Stimulated activated naive CD4-positive, alpha-beta T cell (primary cell): Measurements from ENCODE around the gene DCC.

ENCODE experiments used
- DNase-seq, 6 experiments: peaks; one replicate each; lab custom pipeline; 2025; lab: John Stamatoyannopoulos, UW

The DCC gene

GRCh38 chr18:52339891-52340371 is at the start of gene DCC:
DCC (plus strand) TSS chr18:52340197; CDS start chr18:52340788, 591 bp downstream.
- no peak for DNase-seq

GRCh38 chr18:52310651-52311050 is 29.3 kb upstream of the DCC start:
- no peak for DNase-seq

GRCh38 chr18:52311331-52311730 is 28.7 kb upstream of the DCC start:
- no peak for DNase-seq

- no peak for DNase-seq
Observed at GRCh38 chr18:52312346-52312745, 27.7 kb upstream of the DCC start.

GRCh38 chr18:52313213-52313612 is 26.8 kb upstream of the DCC start:
- DNase-seq: no peak

GRCh38 chr18:52319424-52319983 is 20.5 kb upstream of the DCC start:
- DNase-seq: no peak

- DNase-seq: no peak
Observed at GRCh38 chr18:52322307-52322706, 17.7 kb upstream of the DCC start.

- DNase-seq: no peak
Observed at GRCh38 chr18:52323802-52324201, 16.2 kb upstream of the DCC start.

GRCh38 chr18:52325997-52326396 is 14.0 kb upstream of the DCC start:
- DNase-seq: no peak

- DNase-seq: no peak
Observed at GRCh38 chr18:52333860-52334259, 6.1 kb upstream of the DCC start.

- DNase-seq: no peak
Observed at GRCh38 chr18:52334307-52334706, 5.7 kb upstream of the DCC start.

- no peak for DNase-seq
Observed at GRCh38 chr18:52334896-52335295, 5.1 kb upstream of the DCC start.

- DNase-seq: no peak
Observed at GRCh38 chr18:52337276-52337675, 2.7 kb upstream of the DCC start.

- DNase-seq: no peak
Observed at GRCh38 chr18:52340406-52341102, 557 bp downstream of the DCC start.

- no peak for DNase-seq
Observed at GRCh38 chr18:52341103-52341432, 1.1 kb downstream of the DCC start.

- no peak for DNase-seq
Observed at GRCh38 chr18:52341608-52342381, 1.8 kb downstream of the DCC start.

- DNase-seq: no peak
Observed at GRCh38 chr18:52342456-52342855, 2.5 kb downstream of the DCC start.

- no peak for DNase-seq
Observed at GRCh38 chr18:52343138-52343537, 3.1 kb downstream of the DCC start.

- no peak for DNase-seq
Observed at GRCh38 chr18:52343731-52344340, 3.8 kb downstream of the DCC start.

GRCh38 chr18:52344881-52345280 is 4.9 kb downstream of the DCC start:
- no peak for DNase-seq

- no peak for DNase-seq
Observed at GRCh38 chr18:52345428-52345827, 5.4 kb downstream of the DCC start.

- DNase-seq: no peak
Observed at GRCh38 chr18:52348209-52348608, 8.2 kb downstream of the DCC start.

- DNase-seq: no peak
Observed at GRCh38 chr18:52349498-52349897, 9.5 kb downstream of the DCC start.
